Brain microvascular endothelial cell (primary cell): Measurements from ENCODE around the gene KEL.
"Not testable (repeated sequence)": the region's sequence is repeated elsewhere in the genome, so short reads cannot be mapped to it uniquely, and the experiment has no call there.

Experiments used
- DNase-seq: peaks from one replicate; pipeline ENCODE4 v3.0.0-alpha.2; 2020
- H3K27ac ChIP-seq: fragments of 250-450 bp; sonication (Bioruptor Pico); 2 replicates; pipeline ENCODE4 v1.5.1; 2020; ENCODE audit warnings: mild to moderate bottlenecking, moderate library complexity
- H3K27me3 ChIP-seq: fragments of 250-450 bp; sonication (Bioruptor Pico); replicated peaks from 2 replicates; pipeline ENCODE4 v1.5.1; 2020; ENCODE audit warnings: mild to moderate bottlenecking
- H3K36me3 ChIP-seq: fragments of 250-450 bp; sonication (Bioruptor Pico); replicated peaks from 2 replicates; pipeline ENCODE4 v1.5.1; 2020; ENCODE audit warnings: mild to moderate bottlenecking
- H3K4me3 ChIP-seq: 2 replicates; pipeline ENCODE4 v1.5.1; 2011; ENCODE audit warnings: low read depth, mild to moderate bottlenecking, control low read depth, low read length, moderate library complexity
- in situ Hi-C: cut with HindIII; loops from 2 replicates; pipeline ENCODE4 v1.10.0; 2017; ENCODE audit warnings: low sequenced_read_pairs, low pct_ligation_motif_present
- TF ChIP-seq, protein P1 (sequence below): IDR thresholded peaks from 2 replicates; pipeline ENCODE4 v1.5.1; 2011; ENCODE audit warnings: low read depth, mild to moderate bottlenecking, moderate library complexity, low read length, control low read depth, inconsistent platforms; ENCODE audit errors: missing control alignments

Gene KEL

GRCh38 chr7:142992427-142992826 lies 30.3 kb upstream of the KEL start:
- TF ChIP-seq, protein P1, sequence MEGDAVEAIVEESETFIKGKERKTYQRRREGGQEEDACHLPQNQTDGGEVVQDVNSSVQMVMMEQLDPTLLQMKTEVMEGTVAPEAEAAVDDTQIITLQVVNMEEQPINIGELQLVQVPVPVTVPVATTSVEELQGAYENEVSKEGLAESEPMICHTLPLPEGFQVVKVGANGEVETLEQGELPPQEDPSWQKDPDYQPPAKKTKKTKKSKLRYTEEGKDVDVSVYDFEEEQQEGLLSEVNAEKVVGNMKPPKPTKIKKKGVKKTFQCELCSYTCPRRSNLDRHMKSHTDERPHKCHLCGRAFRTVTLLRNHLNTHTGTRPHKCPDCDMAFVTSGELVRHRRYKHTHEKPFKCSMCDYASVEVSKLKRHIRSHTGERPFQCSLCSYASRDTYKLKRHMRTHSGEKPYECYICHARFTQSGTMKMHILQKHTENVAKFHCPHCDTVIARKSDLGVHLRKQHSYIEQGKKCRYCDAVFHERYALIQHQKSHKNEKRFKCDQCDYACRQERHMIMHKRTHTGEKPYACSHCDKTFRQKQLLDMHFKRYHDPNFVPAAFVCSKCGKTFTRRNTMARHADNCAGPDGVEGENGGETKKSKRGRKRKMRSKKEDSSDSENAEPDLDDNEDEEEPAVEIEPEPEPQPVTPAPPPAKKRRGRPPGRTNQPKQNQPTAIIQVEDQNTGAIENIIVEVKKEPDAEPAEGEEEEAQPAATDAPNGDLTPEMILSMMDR = no peak
- no peak overlapping the region for H3K4me3 ChIP-seq
- in situ Hi-C loops = no loop called here
- no peaks in the 10 kb centered on the region for H3K36me3 ChIP-seq
- no peak for DNase-seq
- no peaks in the 10 kb centered on the region for H3K27me3 ChIP-seq
- no peak overlapping the region for H3K27ac ChIP-seq

DNA sequence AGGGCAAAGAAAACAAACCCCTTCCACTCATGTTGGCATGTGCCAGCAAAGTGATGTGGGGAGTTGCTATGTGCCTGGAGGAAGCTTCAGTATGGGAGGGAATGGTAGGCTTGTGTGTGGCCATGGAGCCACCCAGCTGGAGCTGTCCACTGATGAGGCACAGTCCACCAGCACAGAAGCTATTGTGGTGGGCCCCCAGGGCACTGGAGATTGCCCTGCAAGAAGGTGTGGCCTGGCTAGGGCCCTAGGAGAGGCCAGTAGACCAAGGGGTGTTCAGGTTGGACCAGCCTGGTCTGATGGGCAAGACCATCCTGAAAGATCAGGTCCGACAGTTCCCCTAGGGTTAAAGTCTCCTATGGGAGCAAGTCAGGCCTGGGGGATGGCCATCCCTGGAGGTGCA lies 22.1 kb upstream of the KEL start:
- no peaks in the 10 kb centered on the region for H3K36me3 ChIP-seq
- TF ChIP-seq, protein P1 = no peak
- no peak for DNase-seq
- no peaks in the 10 kb centered on the region for H3K27me3 ChIP-seq
- in situ Hi-C loops = no loop called here
- H3K27ac ChIP-seq = no peak overlapping the region
- no peak overlapping the region for H3K4me3 ChIP-seq

DNA sequence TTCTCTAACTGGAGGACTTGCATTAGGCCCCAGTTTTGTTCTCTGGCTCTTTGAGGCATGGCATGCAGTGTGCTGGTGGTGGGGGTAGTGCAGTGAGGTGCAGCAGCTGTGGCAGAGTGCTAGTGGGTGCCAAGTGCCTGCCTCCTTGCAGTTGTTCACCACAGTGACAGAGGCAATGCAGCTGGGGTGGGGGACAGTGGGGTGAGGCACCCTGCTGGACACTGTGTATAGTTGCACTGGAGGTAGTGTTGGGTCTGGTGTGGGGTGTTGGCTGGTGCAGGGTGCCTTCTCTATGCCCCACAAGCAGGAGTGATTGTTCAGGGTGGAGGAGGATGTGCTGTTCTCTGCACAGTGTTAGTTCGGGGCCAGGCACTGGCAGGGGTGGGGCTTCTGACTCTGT lies 21.7 kb upstream of the KEL start:
- DNase-seq = no peak
- Histone ChIP-seq H3K27ac (no peak overlapping the region), H3K36me3 (no peaks in the 10 kb centered on the region), H3K27me3 (no peaks in the 10 kb centered on the region), H3K4me3 (no peak overlapping the region)
- in situ Hi-C loops = no loop called here
- TF ChIP-seq, protein P1 = no peak

DNA sequence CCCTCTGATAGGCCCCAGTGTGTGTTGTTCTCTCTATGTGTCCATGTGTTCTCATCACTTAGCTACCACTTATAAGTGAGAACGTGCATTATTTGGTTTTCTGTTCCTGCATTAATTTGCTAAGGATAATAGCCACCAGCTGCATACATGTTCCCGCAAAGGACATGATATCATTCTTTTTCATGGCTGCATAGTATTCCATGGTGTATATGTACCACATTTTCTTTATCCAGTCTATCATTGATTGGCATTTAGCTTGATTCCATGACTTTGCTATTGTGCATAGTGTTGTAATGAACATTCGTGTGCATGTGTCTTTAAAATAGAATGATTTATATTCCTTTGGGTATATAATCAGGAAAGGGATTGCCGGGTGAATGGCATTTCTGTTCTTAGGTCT lies 16.2 kb upstream of the KEL start:
- H3K27me3 ChIP-seq, H3K36me3 ChIP-seq, H3K4me3 ChIP-seq, DNase-seq, in situ Hi-C loops, H3K27ac ChIP-seq: not testable (repeated sequence)

DNA sequence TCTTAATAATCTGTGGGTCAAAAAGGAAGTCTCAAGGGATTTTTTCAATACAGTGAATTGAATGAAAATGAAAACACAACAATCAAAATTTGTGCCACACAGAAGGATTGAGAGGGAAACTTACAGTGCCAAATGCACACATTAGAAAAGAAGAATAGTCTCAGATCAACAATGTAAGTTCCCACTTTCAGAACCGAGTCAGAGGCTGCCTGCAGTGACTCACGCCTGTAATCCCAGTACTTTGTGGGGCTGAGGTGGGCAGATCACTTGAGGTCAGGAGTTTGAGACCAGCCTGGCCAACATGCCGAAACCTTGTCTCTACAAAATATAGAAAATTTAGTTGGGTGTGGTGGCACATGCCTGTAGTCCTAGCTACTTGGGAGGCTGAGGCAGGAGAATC lies 12.5 kb upstream of the KEL start:
- H3K27me3 ChIP-seq = no peaks in the 10 kb centered on the region
- H3K36me3 ChIP-seq = no peaks in the 10 kb centered on the region
- in situ Hi-C loops = no loop called here
- TF ChIP-seq, protein P1 = no peak
- no peak overlapping the region for H3K27ac ChIP-seq
- no peak overlapping the region for H3K4me3 ChIP-seq
- no peak for DNase-seq

GRCh38 chr7:142969183-142969582 lies 7.0 kb upstream of the KEL start:
- Histone ChIP-seq H3K27me3 (no peaks in the 10 kb centered on the region), H3K27ac (no peak overlapping the region), H3K36me3 (no peaks in the 10 kb centered on the region), H3K4me3 (no peak overlapping the region)
- TF ChIP-seq, protein P1 = no peak
- in situ Hi-C loops = no loop called here
- DNase-seq = no peak
